Neutrophil (primary cell): ENCODE measurements around the gene PNLIPRP3.

Experiments
- H3K27ac ChIP-seq: fragments of 200-600 bp; sonication (generic); 2 replicates; pipeline ENCODE4 v1.5.1; 2016; ENCODE audit warnings: mild to moderate bottlenecking, moderate library complexity
- H3K27me3 ChIP-seq: fragments of 200-600 bp; sonication (generic); 2 replicates; pipeline ENCODE4 v1.6.0; 2016; ENCODE audit warnings: mild to moderate bottlenecking
- H3K36me3 ChIP-seq: fragments of 200-600 bp; sonication (generic); 2 replicates; pipeline ENCODE4 v1.5.1; 2017
- H3K4me1 ChIP-seq, 2 experiments: fragments of 200-600 bp in 1 of 2; sonication (generic) in 1 of 2; 1 replicate in 1 of 2; 2 replicates in 1 of 2; pipeline versions ENCODE4 v1.5.1 to v1.6.1; 2013 to 2016; ENCODE audit warnings: low read depth in 1 of 2, low read length in 1 of 2, mild to moderate bottlenecking in 1 of 2, moderate library complexity in 1 of 2; ENCODE audit not compliant: control insufficient read depth in 1 of 2, insufficient read depth in 1 of 2
- H3K4me3 ChIP-seq, 2 experiments: fragments of 200-600 bp in 1 of 2; sonication (generic) in 1 of 2; 1 replicate in 1 of 2; 2 replicates in 1 of 2; pipeline ENCODE4 v1.5.1; 2013 to 2016; ENCODE audit warnings: low read depth in 1 of 2, low read length in 1 of 2, mild to moderate bottlenecking in 1 of 2, moderate library complexity in 1 of 2
- H3K9me3 ChIP-seq: fragments of 200-600 bp; sonication (generic); 2 replicates; pipeline ENCODE4 v1.5.1; 2016
- CTCF ChIP-seq: fragments of 200-600 bp; sonication (generic); IDR thresholded peaks from 2 replicates; pipeline ENCODE4 v1.5.1; 2016; ENCODE audit warnings: antibody characterized with exemption

PNLIPRP3 gene

GRCh38 chr10:116410351-116410750, 17.3 kb upstream of the PNLIPRP3 start:
- H3K4me3 ChIP-seq = no peak overlapping the region
- H3K4me1 ChIP-seq = no peaks in the 10 kb centered on the region
- no peak for TF ChIP-seq CTCF
- peaks cover 11% of the 10 kb centered on the region for H3K27me3 ChIP-seq
- H3K27ac ChIP-seq = no peak overlapping the region
- H3K9me3 ChIP-seq = no peaks in the 10 kb centered on the region
- no peaks in the 10 kb centered on the region for H3K36me3 ChIP-seq

- Histone ChIP-seq H3K36me3 (no peaks in the 10 kb centered on the region), H3K9me3 (no peaks in the 10 kb centered on the region), H3K4me3 (no peak overlapping the region), H3K27ac (no peak overlapping the region), H3K4me1 (no peaks in the 10 kb centered on the region), H3K27me3 (peaks cover 9% of the 10 kb centered on the region)
- no peak for TF ChIP-seq CTCF
Observed at GRCh38 chr10:116417821-116418220, 9.8 kb upstream of the PNLIPRP3 start.

GRCh38 chr10:116418389-116418788, 9.3 kb upstream of the PNLIPRP3 start:
- no peaks in the 10 kb centered on the region for H3K36me3 ChIP-seq
- peaks cover 3% of the 10 kb centered on the region for H3K27me3 ChIP-seq
- H3K9me3 ChIP-seq = no peaks in the 10 kb centered on the region
- H3K4me3 ChIP-seq = no peak overlapping the region
- H3K4me1 ChIP-seq = no peaks in the 10 kb centered on the region
- no peak for TF ChIP-seq CTCF
- no peak overlapping the region for H3K27ac ChIP-seq

GRCh38 chr10:116421815-116422214, 5.8 kb upstream of the PNLIPRP3 start:
- TF ChIP-seq CTCF = no peak
- no peaks in the 10 kb centered on the region for H3K9me3 ChIP-seq
- H3K27ac ChIP-seq = no peak overlapping the region
- H3K4me1 ChIP-seq = no peaks in the 10 kb centered on the region
- H3K27me3 ChIP-seq = no peaks in the 10 kb centered on the region
- no peaks in the 10 kb centered on the region for H3K36me3 ChIP-seq
- no peak overlapping the region for H3K4me3 ChIP-seq

GRCh38 chr10:116429288-116429977, 1.8 kb downstream of the PNLIPRP3 start:
- H3K27ac ChIP-seq = no peak overlapping the region
- H3K4me1 ChIP-seq = no peaks in the 10 kb centered on the region

More at GRCh38 chr10:116429288-116429977, 1.8 kb downstream of the PNLIPRP3 start:
- TF ChIP-seq CTCF = no peak
- H3K27me3 ChIP-seq = peaks cover 5% of the 10 kb centered on the region
- H3K36me3 ChIP-seq = no peaks in the 10 kb centered on the region
- H3K4me3 ChIP-seq = no peak overlapping the region
- no peaks in the 10 kb centered on the region for H3K9me3 ChIP-seq
